Measurements from ENCODE around the gene TMEM59L.

- no peak for TF ChIP-seq GATA2 (IDR thresholded peaks at IDR 0.05; ENCODE audit: low read depth, low read length)
- TF ChIP-seq GATA3 (IDR thresholded peaks at IDR 0.05; ENCODE audit: low read depth, low read length) = no peak
Observed at GRCh38 chr19:18605546-18606280, 7.0 kb upstream of the TMEM59L start.
